Measurements from ENCODE around the gene NTNG1.

- TF ChIP-seq CTCF (IDR thresholded peaks at IDR 0.05; ENCODE audit: insufficient read depth, low read length) = no peak
- no peak for TF ChIP-seq POLR2AphosphoS5 (IDR thresholded peaks at IDR 0.05; ENCODE audit: low read depth)
- no peak for TF ChIP-seq SPI1 (IDR thresholded peaks at IDR 0.05; ENCODE audit: borderline replicate concordance, low read depth)
- no peak for TF ChIP-seq REST (IDR thresholded peaks at IDR 0.05; ENCODE audit: insufficient replicate concordance, low read depth)
- no peak for TF ChIP-seq GABPA (IDR thresholded peaks at IDR 0.05; ENCODE audit: low read depth)
These were observed 187.2 kb downstream of the NTNG1 start for GRCh38 chr1:107328087-107328486.
